Neutrophil (primary cell): ENCODE measurements around the gene PKNOX1.
"Not testable (repeated sequence)": the region's sequence is repeated elsewhere in the genome, so short reads cannot be mapped to it uniquely, and the experiment has no call there.

Experiments
- H3K27ac ChIP-seq: fragments of 200-600 bp; sonication (generic); 2 replicates; pipeline ENCODE4 v1.5.1; 2016; ENCODE audit warnings: mild to moderate bottlenecking, moderate library complexity
- H3K27me3 ChIP-seq: fragments of 200-600 bp; sonication (generic); 2 replicates; pipeline ENCODE4 v1.6.0; 2016; ENCODE audit warnings: mild to moderate bottlenecking
- H3K36me3 ChIP-seq: fragments of 200-600 bp; sonication (generic); 2 replicates; pipeline ENCODE4 v1.5.1; 2017
- H3K4me1 ChIP-seq, 2 experiments: fragments of 200-600 bp in 1 of 2; sonication (generic) in 1 of 2; 1 replicate in 1 of 2; 2 replicates in 1 of 2; pipeline versions ENCODE4 v1.5.1 to v1.6.1; 2013 to 2016; ENCODE audit warnings: low read depth in 1 of 2, low read length in 1 of 2, mild to moderate bottlenecking in 1 of 2, moderate library complexity in 1 of 2; ENCODE audit not compliant: control insufficient read depth in 1 of 2, insufficient read depth in 1 of 2
- H3K4me3 ChIP-seq, 2 experiments: fragments of 200-600 bp in 1 of 2; sonication (generic) in 1 of 2; 1 replicate in 1 of 2; 2 replicates in 1 of 2; pipeline ENCODE4 v1.5.1; 2013 to 2016; ENCODE audit warnings: low read depth in 1 of 2, low read length in 1 of 2, mild to moderate bottlenecking in 1 of 2, moderate library complexity in 1 of 2
- H3K9me3 ChIP-seq: fragments of 200-600 bp; sonication (generic); 2 replicates; pipeline ENCODE4 v1.5.1; 2016
- TF ChIP-seq, protein P1 (sequence below): fragments of 200-600 bp; sonication (generic); IDR thresholded peaks from 2 replicates; pipeline ENCODE4 v1.5.1; 2016; ENCODE audit warnings: antibody characterized with exemption

PKNOX1 gene

DNA sequence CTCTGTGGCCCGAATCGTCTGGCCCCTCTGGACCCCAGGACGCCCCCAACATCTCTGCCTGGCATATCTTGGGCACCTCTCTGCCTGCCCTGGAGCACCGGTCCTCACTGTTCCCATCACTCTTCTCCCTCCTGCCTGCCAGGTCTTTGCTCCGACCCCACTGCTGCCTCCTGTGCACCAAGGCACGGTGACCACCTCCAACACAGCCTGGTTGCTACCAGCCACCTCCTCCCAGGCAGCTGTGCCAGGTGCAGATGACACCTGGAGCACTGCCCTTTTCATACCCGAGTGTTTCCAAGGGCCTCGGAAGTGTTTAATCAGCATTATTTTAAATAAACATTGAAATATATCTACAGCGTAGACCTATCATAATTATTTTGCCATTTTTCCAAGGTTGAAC is 31.3 kb downstream of the PKNOX1 start:
- Histone ChIP-seq H3K4me3 (no peak overlapping the region), H3K4me1 (peaks cover 6% of the 10 kb centered on the region in 2 experiments), H3K27me3 (no peaks in the 10 kb centered on the region), H3K27ac (no peak overlapping the region), H3K36me3 (peaks cover 57% of the 10 kb centered on the region), H3K9me3 (no peaks in the 10 kb centered on the region)
- TF ChIP-seq, protein P1, sequence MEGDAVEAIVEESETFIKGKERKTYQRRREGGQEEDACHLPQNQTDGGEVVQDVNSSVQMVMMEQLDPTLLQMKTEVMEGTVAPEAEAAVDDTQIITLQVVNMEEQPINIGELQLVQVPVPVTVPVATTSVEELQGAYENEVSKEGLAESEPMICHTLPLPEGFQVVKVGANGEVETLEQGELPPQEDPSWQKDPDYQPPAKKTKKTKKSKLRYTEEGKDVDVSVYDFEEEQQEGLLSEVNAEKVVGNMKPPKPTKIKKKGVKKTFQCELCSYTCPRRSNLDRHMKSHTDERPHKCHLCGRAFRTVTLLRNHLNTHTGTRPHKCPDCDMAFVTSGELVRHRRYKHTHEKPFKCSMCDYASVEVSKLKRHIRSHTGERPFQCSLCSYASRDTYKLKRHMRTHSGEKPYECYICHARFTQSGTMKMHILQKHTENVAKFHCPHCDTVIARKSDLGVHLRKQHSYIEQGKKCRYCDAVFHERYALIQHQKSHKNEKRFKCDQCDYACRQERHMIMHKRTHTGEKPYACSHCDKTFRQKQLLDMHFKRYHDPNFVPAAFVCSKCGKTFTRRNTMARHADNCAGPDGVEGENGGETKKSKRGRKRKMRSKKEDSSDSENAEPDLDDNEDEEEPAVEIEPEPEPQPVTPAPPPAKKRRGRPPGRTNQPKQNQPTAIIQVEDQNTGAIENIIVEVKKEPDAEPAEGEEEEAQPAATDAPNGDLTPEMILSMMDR, result no peak

GRCh38 chr21:43006051-43006873 is 31.9 kb downstream of the PKNOX1 start:
- peaks cover 61% of the 10 kb centered on the region for H3K36me3 ChIP-seq
- H3K4me3 ChIP-seq, H3K9me3 ChIP-seq, H3K4me1 ChIP-seq, H3K27ac ChIP-seq, H3K27me3 ChIP-seq: not testable (repeated sequence)

- Histone ChIP-seq H3K27me3 (no peaks in the 10 kb centered on the region), H3K9me3 (no peaks in the 10 kb centered on the region), H3K4me3 (no peak overlapping the region), H3K4me1 (no peaks in the 10 kb centered on the region), H3K36me3 (peaks cover 67% of the 10 kb centered on the region), H3K27ac (no peak overlapping the region)
- TF ChIP-seq, protein P1, result no peak
Measured at GRCh38 chr21:43006874-43007208, 32.5 kb downstream of the PKNOX1 start.

GRCh38 chr21:43012596-43012995 is 38.2 kb downstream of the PKNOX1 start:
- H3K27me3 ChIP-seq, result no peaks in the 10 kb centered on the region
- H3K4me1 ChIP-seq, result peaks cover 9 to 12% of the 10 kb centered on the region in 2 experiments
- no peaks in the 10 kb centered on the region for H3K9me3 ChIP-seq
- no peak overlapping the region for H3K27ac ChIP-seq
- H3K36me3 ChIP-seq, result peaks cover 53% of the 10 kb centered on the region
- TF ChIP-seq, protein P1, result no peak
- H3K4me3 ChIP-seq, result no peak overlapping the region

- TF ChIP-seq, protein P1, result no peak
- peak overlapping the region; percentile 57 for H3K27ac ChIP-seq
- H3K4me1 ChIP-seq, result peaks cover 9 to 12% of the 10 kb centered on the region in 2 experiments
- peaks cover 45% of the 10 kb centered on the region for H3K36me3 ChIP-seq
- no peak overlapping the region for H3K4me3 ChIP-seq
- H3K9me3 ChIP-seq, result no peaks in the 10 kb centered on the region
- no peaks in the 10 kb centered on the region for H3K27me3 ChIP-seq
Measured at GRCh38 chr21:43015906-43016540, 41.7 kb downstream of the PKNOX1 start.

DNA sequence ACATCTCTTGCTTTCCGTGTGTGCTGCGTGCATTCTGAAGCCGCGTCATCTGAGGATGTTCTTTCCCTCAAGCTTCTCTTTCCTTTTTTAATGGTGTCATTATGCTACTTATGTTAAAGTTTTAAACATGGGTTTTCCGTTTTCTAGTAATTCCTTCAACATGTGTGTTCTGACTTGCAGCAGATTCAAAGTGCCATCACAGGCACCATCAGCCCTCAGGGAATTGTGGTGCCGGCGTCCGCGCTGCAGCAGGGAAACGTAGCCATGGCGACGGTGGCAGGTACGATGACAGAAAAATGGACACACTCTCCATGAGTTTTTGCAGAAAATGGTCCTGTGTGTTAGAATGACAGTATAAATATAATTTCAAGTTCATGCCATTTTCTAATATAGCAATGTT is 42.4 kb downstream of the PKNOX1 start:
- H3K27ac ChIP-seq, result no peak overlapping the region
- H3K4me3 ChIP-seq, result no peak overlapping the region
- TF ChIP-seq, protein P1, result no peak
- H3K36me3 ChIP-seq, result peaks cover 45% of the 10 kb centered on the region
- H3K4me1 ChIP-seq, result peaks cover 9 to 12% of the 10 kb centered on the region in 2 experiments
- no peaks in the 10 kb centered on the region for H3K9me3 ChIP-seq
- no peaks in the 10 kb centered on the region for H3K27me3 ChIP-seq
